GM10266 (cell line): Measurements from ENCODE around the gene CYP3A4.

Experiments used
- DNase-seq: peaks from one replicate; pipeline ENCODE4 v3.0.0; 2012; ENCODE audit errors: extremely low spot score
- TF ChIP-seq, protein P1 (sequence below): IDR thresholded peaks from 2 replicates; pipeline ENCODE4 v1.5.1; 2012; ENCODE audit warnings: mild to moderate bottlenecking, low read depth; ENCODE audit not compliant: control insufficient read depth, insufficient read depth; ENCODE audit errors: missing control alignments

Gene CYP3A4

DNA sequence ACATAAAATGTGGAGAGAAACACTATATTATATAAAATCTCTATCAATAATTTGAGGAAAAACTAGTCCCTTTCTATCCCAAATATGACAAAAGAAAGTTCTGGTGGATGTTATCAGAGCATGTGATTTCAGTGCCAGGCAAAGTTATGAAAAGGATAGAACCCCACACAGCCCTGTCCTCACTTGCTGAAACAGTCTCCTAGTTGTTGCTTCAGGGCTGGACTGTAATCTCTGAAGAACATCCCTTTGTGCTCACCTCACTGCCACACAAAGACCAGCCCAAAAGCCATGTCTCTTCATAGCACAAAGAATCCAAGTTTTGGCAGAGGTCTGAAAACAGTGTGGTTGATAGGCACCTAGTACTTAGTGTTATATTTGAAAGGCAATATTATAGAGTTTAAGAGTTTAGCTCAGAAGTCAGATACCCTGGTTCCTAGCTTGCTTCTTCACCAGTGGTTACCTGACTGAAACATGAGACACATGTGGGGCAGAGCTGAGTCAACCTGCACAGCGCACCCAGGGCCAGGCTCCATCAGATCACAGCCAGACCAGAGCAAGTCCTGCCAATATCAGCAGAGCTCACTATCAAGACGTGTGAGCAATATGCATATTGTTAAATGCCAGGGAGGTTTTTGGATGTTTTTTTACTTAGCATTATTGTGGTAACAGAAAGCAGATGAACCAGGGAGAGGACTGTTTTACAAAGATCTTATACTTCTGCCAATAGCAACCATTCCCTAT is 74.0 kb downstream of the CYP3A4 start:
- TF ChIP-seq, protein P1, sequence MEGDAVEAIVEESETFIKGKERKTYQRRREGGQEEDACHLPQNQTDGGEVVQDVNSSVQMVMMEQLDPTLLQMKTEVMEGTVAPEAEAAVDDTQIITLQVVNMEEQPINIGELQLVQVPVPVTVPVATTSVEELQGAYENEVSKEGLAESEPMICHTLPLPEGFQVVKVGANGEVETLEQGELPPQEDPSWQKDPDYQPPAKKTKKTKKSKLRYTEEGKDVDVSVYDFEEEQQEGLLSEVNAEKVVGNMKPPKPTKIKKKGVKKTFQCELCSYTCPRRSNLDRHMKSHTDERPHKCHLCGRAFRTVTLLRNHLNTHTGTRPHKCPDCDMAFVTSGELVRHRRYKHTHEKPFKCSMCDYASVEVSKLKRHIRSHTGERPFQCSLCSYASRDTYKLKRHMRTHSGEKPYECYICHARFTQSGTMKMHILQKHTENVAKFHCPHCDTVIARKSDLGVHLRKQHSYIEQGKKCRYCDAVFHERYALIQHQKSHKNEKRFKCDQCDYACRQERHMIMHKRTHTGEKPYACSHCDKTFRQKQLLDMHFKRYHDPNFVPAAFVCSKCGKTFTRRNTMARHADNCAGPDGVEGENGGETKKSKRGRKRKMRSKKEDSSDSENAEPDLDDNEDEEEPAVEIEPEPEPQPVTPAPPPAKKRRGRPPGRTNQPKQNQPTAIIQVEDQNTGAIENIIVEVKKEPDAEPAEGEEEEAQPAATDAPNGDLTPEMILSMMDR: no peak
- DNase-seq: no peak

DNA sequence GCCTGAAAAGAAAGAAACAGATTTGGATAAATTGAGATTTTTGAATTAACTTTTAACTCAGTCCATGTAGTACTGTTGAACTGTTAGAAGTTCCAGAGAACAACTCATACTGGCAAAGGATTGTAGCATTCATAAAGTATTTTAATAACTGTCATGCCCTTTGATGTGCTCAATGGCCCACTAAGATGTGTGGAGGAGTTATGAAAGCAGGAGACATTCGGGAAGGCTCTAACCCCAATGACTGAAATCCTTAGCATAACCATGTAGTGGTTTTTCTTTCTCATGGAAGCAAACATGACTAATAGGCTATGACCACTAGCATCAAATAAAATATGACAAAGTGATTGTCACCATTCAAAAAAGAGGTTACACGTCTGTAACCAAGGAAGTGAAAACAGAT is 74.7 kb downstream of the CYP3A4 start:
- DNase-seq: no peak
- TF ChIP-seq, protein P1: no peak

DNA sequence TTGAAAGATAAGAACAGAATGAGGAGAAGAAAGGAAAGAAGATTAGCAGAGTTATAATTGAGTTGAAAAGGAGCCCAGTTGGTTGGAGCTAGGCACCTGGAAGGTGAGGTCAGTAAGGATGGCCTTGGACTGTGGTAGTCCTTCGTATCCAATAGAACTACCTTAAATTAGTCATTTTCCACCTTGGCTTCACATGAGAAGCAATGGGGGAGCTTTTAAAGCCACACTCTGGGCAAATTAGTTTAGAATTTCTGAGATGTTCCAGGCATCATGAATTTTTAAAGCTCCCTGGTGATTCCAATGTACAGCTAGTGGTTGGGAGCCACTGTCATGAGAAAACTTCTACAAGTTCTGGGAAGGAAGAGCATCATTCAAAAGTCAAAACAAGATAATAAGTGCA is 76.9 kb downstream of the CYP3A4 start:
- TF ChIP-seq, protein P1: no peak
- no peak for DNase-seq
